Right lobe of liver (tissue), 4 donors: ENCODE results near the gene PDSS1.

Experiments used
- CTCF ChIP-seq, 4 donors: fragments of 200-600 bp in 3 of 4; fragments of 450-650 bp in 1 of 4; IDR thresholded peaks; one replicate each; pipeline versions ENCODE4 v1.5.1 to v1.8.0; 2016 to 2022; ENCODE audit warnings: antibody characterized with exemption in 4 of 4, mild to moderate bottlenecking in 2 of 4
- POLR2A ChIP-seq: fragments of 450-650 bp; IDR thresholded peaks from one replicate; pipeline ENCODE4 v1.6.1; 2017; ENCODE audit warnings: antibody characterized with exemption, mild to moderate bottlenecking
- donor health status: DM: no; HTN: no; CAD: no.
- donor health status: DM: no; HTN: no; CAD: no.
- donor health status: DM: no; HTN: yes; CAD: no.

- TF ChIP-seq CTCF (IDR thresholded peaks at IDR 0.05) = no peak
- TF ChIP-seq POLR2A = no peak
These were observed 34.6 kb upstream of the PDSS1 start for GRCh38 chr10:26662864-26663263.
